ENCODE measurements around the gene KRTAP12-3.

GRCh38 chr21:44639331-44639655, 18.4 kb upstream of the KRTAP12-3 start:
- TF ChIP-seq CTCF (IDR thresholded peaks at IDR 0.05; ENCODE audit: low read length): no peak
- no peak for TF ChIP-seq EZH2 (IDR thresholded peaks at IDR 0.05; ENCODE audit: borderline replicate concordance, low read length)
